HepG2 (cell line): ENCODE results near the gene EPC1. TPM values are rescaled to one million over a fixed set of nuclear protein-coding genes. Genes with fewer than 3 reads are reported as not detected.

Source experiments
- MEIS2 ChIP-seq: sonication (generic); formaldehyde crosslinking; IDR thresholded peaks from 2 replicates; pipeline ENCODE4 v1.9.0; 2021; ENCODE audit warnings: mild to moderate bottlenecking, missing genetic modification reagents
- PPARG ChIP-seq: conservative IDR thresholded peaks from 2 replicates; pipeline ENCODE4 v1.6.1; 2016; ENCODE audit warnings: missing biosample characterization, missing genetic modification reagents
- RAD51 ChIP-seq: fragments of 450-650 bp; IDR thresholded peaks from 2 replicates; pipeline ENCODE4 v1.6.1; 2016; ENCODE audit warnings: borderline replicate concordance
- TCF7L2 ChIP-seq: IDR thresholded peaks from 2 replicates; pipeline ENCODE4 v1.6.1; 2011; ENCODE audit warnings: mild to moderate bottlenecking, low read depth, low read length, moderate library complexity
- ZBTB34 ChIP-seq: sonication (generic); formaldehyde crosslinking; IDR thresholded peaks from 2 replicates; pipeline ENCODE4 v1.8.0; 2022; ENCODE audit warnings: mild to moderate bottlenecking, missing genetic modification reagents
- ZFYVE20 ChIP-seq: sonication (generic); formaldehyde crosslinking; IDR thresholded peaks from 2 replicates; pipeline ENCODE4 v1.8.0; 2023; ENCODE audit warnings: low read depth, mild to moderate bottlenecking, moderate library complexity, missing genetic modification reagents, borderline replicate concordance
- ZNF329 ChIP-seq: sonication (generic); formaldehyde crosslinking; IDR thresholded peaks from 2 replicates; pipeline ENCODE4 v1.9.0; 2021; ENCODE audit warnings: low read depth, mild to moderate bottlenecking, missing genetic modification reagents
- ZNF619 ChIP-seq: sonication (generic); formaldehyde crosslinking; IDR thresholded peaks from 2 replicates; pipeline ENCODE4 v1.4.0; 2020; ENCODE audit warnings: mild to moderate bottlenecking, missing genetic modification reagents
- ZNF672 ChIP-seq: sonication (generic); formaldehyde crosslinking; IDR thresholded peaks from 2 replicates; pipeline ENCODE4 v1.8.1; 2022; ENCODE audit warnings: missing genetic modification reagents
- ZNF776 ChIP-seq: sonication (generic); formaldehyde crosslinking; IDR thresholded peaks from 2 replicates; pipeline ENCODE4 v1.4.0; 2020; ENCODE audit warnings: mild to moderate bottlenecking, missing genetic modification reagents
- polyA plus RNA-seq, 8 experiments: library from polyadenylated mRNA; depleted of rRNA in 3 of 8; stranded (reverse) in 7 of 8; unstranded in 1 of 8; fragments of >200 nt; fragmentation: Illumina TruSeq in 4 of 8; extraction: Trizol in 4 of 8; gene quantifications; 2 replicates each; pipeline versions ENCODE4 v1.2.1 to v1.2.3, GENCODE V29; 2011 to 2016; ENCODE audit warnings: low read depth in 4 of 8, missing spikeins in 1 of 8, mixed read lengths in 1 of 8; ENCODE audit not compliant: insufficient read depth in 1 of 8
- total RNA-seq, 5 experiments: library from RNA; depleted of rRNA; stranded (reverse); fragments of >200 nt; fragmentation: Illumina TruSeq; extraction: Trizol; gene quantifications; 2 replicates each; pipeline ENCODE4 v1.2.3, GENCODE V29; 2016; ENCODE audit warnings: low read depth in 1 of 5
- TF ChIP-seq, protein P1 (sequence below): sonication (generic); formaldehyde crosslinking; IDR thresholded peaks from 2 replicates; pipeline ENCODE4 v1.5.0; 2020; ENCODE audit warnings: missing genetic modification reagents
- TF ChIP-seq, protein P2 (sequence below): sonication (generic); formaldehyde crosslinking; IDR thresholded peaks from 2 replicates; pipeline ENCODE4 v1.4.0; 2020; ENCODE audit warnings: missing genetic modification reagents, mild to moderate bottlenecking, borderline replicate concordance
- TF ChIP-seq, protein P3 (sequence below): sonication (generic); formaldehyde crosslinking; IDR thresholded peaks from 2 replicates; pipeline ENCODE4 v1.5.1; 2020; ENCODE audit warnings: mild to moderate bottlenecking, missing genetic modification reagents, moderate library complexity
- TF ChIP-seq, protein P4 (sequence below): sonication (generic); formaldehyde crosslinking; IDR thresholded peaks from 2 replicates; pipeline ENCODE4 v1.4.0; 2020; ENCODE audit warnings: missing genetic modification reagents, borderline replicate concordance

The EPC1 gene
- total and polyA plus RNA-seq, 2 of the 13 experiments (the other 11 are each of a cell fraction or from before 2014, with no cell fraction given): 28.7 to 44.2 TPM

DNA sequence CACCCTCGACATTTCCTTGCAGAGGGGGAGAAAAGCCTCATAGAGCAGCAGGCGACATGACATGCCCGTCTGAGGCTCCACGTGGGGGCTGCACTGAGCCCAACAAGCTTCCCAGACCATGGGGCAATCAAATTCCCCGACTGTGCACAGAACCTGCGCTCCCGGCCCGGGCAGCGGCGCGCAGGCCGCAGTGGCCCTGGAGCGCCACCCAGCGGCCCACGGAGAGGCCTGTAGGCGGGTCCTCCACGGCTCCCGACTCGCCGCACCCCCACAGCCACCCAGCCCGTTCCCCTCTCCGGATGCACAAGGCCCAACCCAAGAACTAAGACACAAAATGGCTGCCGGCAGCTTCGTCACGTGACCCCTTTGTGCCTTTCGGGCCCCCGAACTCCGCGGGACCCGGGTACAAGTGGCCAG, 816 bp downstream of the EPC1 start (continued):
- TF ChIP-seq, protein P1, sequence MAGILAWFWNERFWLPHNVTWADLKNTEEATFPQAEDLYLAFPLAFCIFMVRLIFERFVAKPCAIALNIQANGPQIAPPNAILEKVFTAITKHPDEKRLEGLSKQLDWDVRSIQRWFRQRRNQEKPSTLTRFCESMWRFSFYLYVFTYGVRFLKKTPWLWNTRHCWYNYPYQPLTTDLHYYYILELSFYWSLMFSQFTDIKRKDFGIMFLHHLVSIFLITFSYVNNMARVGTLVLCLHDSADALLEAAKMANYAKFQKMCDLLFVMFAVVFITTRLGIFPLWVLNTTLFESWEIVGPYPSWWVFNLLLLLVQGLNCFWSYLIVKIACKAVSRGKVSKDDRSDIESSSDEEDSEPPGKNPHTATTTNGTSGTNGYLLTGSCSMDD: no peak
- TF ChIP-seq, protein P2, sequence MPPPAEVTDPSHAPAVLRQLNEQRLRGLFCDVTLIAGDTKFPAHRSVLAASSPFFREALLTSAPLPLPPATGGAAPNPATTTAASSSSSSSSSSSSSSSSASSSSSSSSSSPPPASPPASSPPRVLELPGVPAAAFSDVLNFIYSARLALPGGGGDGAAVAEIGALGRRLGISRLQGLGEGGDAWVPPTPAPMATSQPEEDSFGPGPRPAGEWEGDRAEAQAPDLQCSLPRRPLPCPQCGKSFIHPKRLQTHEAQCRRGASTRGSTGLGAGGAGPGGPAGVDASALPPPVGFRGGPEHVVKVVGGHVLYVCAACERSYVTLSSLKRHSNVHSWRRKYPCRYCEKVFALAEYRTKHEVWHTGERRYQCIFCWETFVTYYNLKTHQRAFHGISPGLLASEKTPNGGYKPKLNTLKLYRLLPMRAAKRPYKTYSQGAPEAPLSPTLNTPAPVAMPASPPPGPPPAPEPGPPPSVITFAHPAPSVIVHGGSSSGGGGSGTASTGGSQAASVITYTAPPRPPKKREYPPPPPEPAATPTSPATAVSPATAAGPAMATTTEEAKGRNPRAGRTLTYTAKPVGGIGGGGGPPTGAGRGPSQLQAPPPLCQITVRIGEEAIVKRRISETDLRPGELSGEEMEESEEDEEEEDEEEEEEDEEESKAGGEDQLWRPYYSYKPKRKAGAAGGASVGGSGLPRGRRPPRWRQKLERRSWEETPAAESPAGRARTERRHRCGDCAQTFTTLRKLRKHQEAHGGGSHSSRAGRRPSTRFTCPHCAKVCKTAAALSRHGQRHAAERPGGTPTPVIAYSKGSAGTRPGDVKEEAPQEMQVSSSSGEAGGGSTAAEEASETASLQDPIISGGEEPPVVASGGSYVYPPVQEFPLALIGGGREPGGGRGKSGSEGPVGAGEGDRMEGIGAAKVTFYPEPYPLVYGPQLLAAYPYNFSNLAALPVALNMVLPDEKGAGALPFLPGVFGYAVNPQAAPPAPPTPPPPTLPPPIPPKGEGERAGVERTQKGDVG (CRISPR knock-in tag): no peak
- TF ChIP-seq, protein P3, sequence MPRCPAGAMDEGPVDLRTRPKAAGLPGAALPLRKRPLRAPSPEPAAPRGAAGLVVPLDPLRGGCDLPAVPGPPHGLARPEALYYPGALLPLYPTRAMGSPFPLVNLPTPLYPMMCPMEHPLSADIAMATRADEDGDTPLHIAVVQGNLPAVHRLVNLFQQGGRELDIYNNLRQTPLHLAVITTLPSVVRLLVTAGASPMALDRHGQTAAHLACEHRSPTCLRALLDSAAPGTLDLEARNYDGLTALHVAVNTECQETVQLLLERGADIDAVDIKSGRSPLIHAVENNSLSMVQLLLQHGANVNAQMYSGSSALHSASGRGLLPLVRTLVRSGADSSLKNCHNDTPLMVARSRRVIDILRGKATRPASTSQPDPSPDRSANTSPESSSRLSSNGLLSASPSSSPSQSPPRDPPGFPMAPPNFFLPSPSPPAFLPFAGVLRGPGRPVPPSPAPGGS (CRISPR knock-in tag): no peak
- TF ChIP-seq TCF7L2: no peak
- TF ChIP-seq ZBTB34 (CRISPR knock-in tag): no peak
- 0 out of 2 replicates have a peak, but pooled peaks have one; percentile 34 for TF ChIP-seq ZNF619 (CRISPR knock-in tag)
- no peak for TF ChIP-seq PPARG (CRISPR knock-in tag)
- TF ChIP-seq RAD51: peak; percentile 97
- no peak for TF ChIP-seq ZNF776 (CRISPR knock-in tag)
- TF ChIP-seq ZNF672: no peak
- TF ChIP-seq MEIS2 (CRISPR knock-in tag): no peak
- TF ChIP-seq ZFYVE20 (CRISPR knock-in tag): no peak
- TF ChIP-seq, protein P4, sequence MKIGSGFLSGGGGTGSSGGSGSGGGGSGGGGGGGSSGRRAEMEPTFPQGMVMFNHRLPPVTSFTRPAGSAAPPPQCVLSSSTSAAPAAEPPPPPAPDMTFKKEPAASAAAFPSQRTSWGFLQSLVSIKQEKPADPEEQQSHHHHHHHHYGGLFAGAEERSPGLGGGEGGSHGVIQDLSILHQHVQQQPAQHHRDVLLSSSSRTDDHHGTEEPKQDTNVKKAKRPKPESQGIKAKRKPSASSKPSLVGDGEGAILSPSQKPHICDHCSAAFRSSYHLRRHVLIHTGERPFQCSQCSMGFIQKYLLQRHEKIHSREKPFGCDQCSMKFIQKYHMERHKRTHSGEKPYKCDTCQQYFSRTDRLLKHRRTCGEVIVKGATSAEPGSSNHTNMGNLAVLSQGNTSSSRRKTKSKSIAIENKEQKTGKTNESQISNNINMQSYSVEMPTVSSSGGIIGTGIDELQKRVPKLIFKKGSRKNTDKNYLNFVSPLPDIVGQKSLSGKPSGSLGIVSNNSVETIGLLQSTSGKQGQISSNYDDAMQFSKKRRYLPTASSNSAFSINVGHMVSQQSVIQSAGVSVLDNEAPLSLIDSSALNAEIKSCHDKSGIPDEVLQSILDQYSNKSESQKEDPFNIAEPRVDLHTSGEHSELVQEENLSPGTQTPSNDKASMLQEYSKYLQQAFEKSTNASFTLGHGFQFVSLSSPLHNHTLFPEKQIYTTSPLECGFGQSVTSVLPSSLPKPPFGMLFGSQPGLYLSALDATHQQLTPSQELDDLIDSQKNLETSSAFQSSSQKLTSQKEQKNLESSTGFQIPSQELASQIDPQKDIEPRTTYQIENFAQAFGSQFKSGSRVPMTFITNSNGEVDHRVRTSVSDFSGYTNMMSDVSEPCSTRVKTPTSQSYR (CRISPR knock-in tag): peak; percentile 60; the same call in 1 of the 2 replicates
- TF ChIP-seq ZNF329 (CRISPR knock-in tag): peak; percentile 81; the same call in 1 of the 2 replicates
